A673 (cell line): ENCODE data around the gene SPRYD7. TPM values are rescaled to one million over a fixed set of nuclear protein-coding genes. Genes with fewer than 3 reads are reported as not detected.

Experiments used
- BruUV-seq: library from RNA; stranded (reverse); fragments of 400-500 nt; replicated peaks from 2 replicates; lab custom pipeline; 2021; lab: Mats Ljungman, UMichigan
- CTCF ChIA-PET: fragments of 300-600 bp; sonication (Branson Sonifier 250); formaldehyde crosslinking; loops from one replicate; lab custom pipeline; 2022; ENCODE audit warnings: antibody characterized with exemption; lab: Charles Lee
- POLR2A ChIA-PET: fragments of 300-600 bp; sonication (Branson Sonifier 250); formaldehyde crosslinking; loops from one replicate; lab custom pipeline; 2022; ENCODE audit warnings: antibody characterized with exemption; ENCODE audit not compliant: low non-redundant PET; lab: Charles Lee
- DNase-seq: peaks from one replicate; pipeline ENCODE4 v3.0.0-alpha.2; 2015; ENCODE audit warnings: low spot score
- H3K27ac ChIP-seq: fragments of 200-600 bp; sonication (generic); 2 replicates; pipeline ENCODE4 v1.5.1; 2016; ENCODE audit warnings: mixed run types, low read depth, mild to moderate bottlenecking, mixed read lengths, antibody characterized with exemption, low read length; ENCODE audit not compliant: poor library complexity, severe bottlenecking
- H3K27me3 ChIP-seq: fragments of 200-600 bp; sonication (generic); replicated peaks from 2 replicates; pipeline ENCODE4 v1.6.1; 2017; ENCODE audit warnings: mixed run types, low read depth, mild to moderate bottlenecking, mixed read lengths, antibody characterized with exemption, low read length; ENCODE audit not compliant: insufficient read depth, poor library complexity
- H3K36me3 ChIP-seq: fragments of 200-600 bp; sonication (generic); 2 replicates; pipeline ENCODE4 v1.6.1; 2016; ENCODE audit warnings: mixed run types, mild to moderate bottlenecking, mixed read lengths, antibody characterized with exemption, low read length; ENCODE audit not compliant: insufficient read depth, poor library complexity, severe bottlenecking
- H3K4me1 ChIP-seq: fragments of 200-600 bp; sonication (generic); 2 replicates; pipeline ENCODE4 v1.6.1; 2017; ENCODE audit warnings: mixed run types, mild to moderate bottlenecking, mixed read lengths, antibody characterized with exemption, low read length; ENCODE audit not compliant: insufficient read depth, poor library complexity, severe bottlenecking
- H3K4me3 ChIP-seq: fragments of 200-600 bp; sonication (generic); 2 replicates; pipeline ENCODE4 v1.5.1; 2016; ENCODE audit warnings: low read depth, mixed run types, mild to moderate bottlenecking, mixed read lengths, low read length; ENCODE audit not compliant: poor library complexity, severe bottlenecking
- H3K9me3 ChIP-seq: fragments of 200-600 bp; sonication (generic); 2 replicates; pipeline ENCODE4 v1.6.1; 2016; ENCODE audit warnings: mixed run types, low read depth, mild to moderate bottlenecking, mixed read lengths, antibody characterized with exemption, low read length; ENCODE audit not compliant: poor library complexity, severe bottlenecking
- EZH2 ChIP-seq: fragments of 200-600 bp; sonication (generic); IDR thresholded peaks from 2 replicates; pipeline ENCODE4 v1.6.1; 2017; ENCODE audit warnings: borderline replicate concordance, low read depth, mild to moderate bottlenecking, mixed read lengths, antibody characterized with exemption, low read length; ENCODE audit not compliant: poor library complexity, severe bottlenecking
- intact Hi-C: fragments of 100-400 bp; cut with micrococcal nuclease; formaldehyde crosslinking; loops from one replicate; pipeline ENCODE4 v1.10.0; 2022; ENCODE audit not compliant: unreplicated experiment
- total RNA-seq: library from RNA; stranded (reverse); gene quantifications from 2 replicates; pipeline ENCODE4 v1.2.3, GENCODE V29; 2021
- TF ChIP-seq, protein P1 (sequence below): fragments of 300-800, 200-600 bp; sonication (generic); conservative IDR thresholded peaks from 2 replicates; pipeline ENCODE4 v1.5.1; 2017; ENCODE audit warnings: low read depth, mild to moderate bottlenecking, antibody characterized with exemption, low read length, moderate library complexity, mixed read lengths

The SPRYD7 gene
- total RNA-seq, 1 experiment from 2014 or later, result 2.9 TPM

DNA sequence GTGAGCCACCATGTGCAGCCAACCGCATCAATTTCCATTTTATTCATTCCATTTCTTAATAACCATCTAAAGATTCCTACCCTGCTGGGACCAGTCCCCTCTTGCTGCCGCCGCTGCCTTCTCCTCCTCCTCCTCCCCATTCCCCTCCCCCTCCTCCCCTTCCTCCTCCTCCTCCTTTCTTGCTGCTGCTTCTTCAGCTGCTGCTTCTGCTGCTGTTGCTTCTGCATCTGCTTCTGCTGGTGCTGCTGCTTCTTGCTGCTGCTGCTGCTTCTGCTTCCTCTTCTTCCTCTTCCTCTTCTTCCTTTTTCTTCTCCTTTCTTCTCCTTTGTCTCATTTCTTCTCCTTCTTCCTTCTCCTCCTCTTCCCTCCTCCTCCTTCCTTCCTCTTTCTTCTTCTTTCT is 20.0 kb upstream of the SPRYD7 start:
- no peak overlapping the region for H3K4me3 ChIP-seq
- no peak overlapping the region for H3K27ac ChIP-seq
- H3K36me3 ChIP-seq, result no peaks in the 10 kb centered on the region
- H3K27me3 ChIP-seq, result no peaks in the 10 kb centered on the region
- TF ChIP-seq, protein P1, sequence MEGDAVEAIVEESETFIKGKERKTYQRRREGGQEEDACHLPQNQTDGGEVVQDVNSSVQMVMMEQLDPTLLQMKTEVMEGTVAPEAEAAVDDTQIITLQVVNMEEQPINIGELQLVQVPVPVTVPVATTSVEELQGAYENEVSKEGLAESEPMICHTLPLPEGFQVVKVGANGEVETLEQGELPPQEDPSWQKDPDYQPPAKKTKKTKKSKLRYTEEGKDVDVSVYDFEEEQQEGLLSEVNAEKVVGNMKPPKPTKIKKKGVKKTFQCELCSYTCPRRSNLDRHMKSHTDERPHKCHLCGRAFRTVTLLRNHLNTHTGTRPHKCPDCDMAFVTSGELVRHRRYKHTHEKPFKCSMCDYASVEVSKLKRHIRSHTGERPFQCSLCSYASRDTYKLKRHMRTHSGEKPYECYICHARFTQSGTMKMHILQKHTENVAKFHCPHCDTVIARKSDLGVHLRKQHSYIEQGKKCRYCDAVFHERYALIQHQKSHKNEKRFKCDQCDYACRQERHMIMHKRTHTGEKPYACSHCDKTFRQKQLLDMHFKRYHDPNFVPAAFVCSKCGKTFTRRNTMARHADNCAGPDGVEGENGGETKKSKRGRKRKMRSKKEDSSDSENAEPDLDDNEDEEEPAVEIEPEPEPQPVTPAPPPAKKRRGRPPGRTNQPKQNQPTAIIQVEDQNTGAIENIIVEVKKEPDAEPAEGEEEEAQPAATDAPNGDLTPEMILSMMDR, result no peak
- TF ChIP-seq EZH2, result no peak
- ChIA-PET CTCF (no interaction called here), POLR2A (no interaction called here)
- no peaks in the 10 kb centered on the region for H3K4me1 ChIP-seq
- intact Hi-C loops, result no loop called here
- H3K9me3 ChIP-seq, result peaks cover 4% of the 10 kb centered on the region
- BruUV-seq, result no TSS peak
- DNase-seq, result no peak

- BruUV-seq, result no TSS peak
- H3K36me3 ChIP-seq, result no peaks in the 10 kb centered on the region
- no peaks in the 10 kb centered on the region for H3K27me3 ChIP-seq
- H3K27ac ChIP-seq, result no peak overlapping the region
- H3K4me3 ChIP-seq, result no peak overlapping the region
- no peaks in the 10 kb centered on the region for H3K4me1 ChIP-seq
- H3K9me3 ChIP-seq, result peaks cover 4% of the 10 kb centered on the region
- intact Hi-C loops, result no loop called here
- DNase-seq, result no peak
- POLR2A ChIA-PET, result no interaction called here
- TF ChIP-seq, protein P1, result no peak
- CTCF ChIA-PET, result no interaction called here
Measured at GRCh38 chr13:49954674-49955455, 18.7 kb upstream of the SPRYD7 start.

DNA sequence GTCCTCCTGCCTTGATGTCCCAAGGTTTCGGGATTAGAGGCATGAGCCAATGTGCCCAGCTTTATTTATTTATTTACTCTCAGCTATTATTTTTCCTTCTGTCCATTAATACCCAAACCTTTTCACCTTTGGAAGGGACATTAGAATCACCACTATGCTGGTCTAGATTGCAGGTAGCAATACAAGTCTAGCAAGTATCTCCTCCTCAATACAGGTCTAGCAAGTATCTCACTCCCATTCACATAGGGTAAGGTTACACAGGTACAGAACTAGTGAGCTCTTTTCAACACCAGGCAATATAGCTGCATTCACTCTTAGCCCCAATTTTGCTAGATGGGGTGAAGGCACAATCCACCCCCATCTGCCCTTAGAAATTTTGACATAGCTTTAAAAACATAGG is 17.4 kb upstream of the SPRYD7 start:
- intact Hi-C loops, result no loop called here
- Histone ChIP-seq H3K4me1 (no peaks in the 10 kb centered on the region), H3K9me3 (no peaks in the 10 kb centered on the region), H3K27ac (no peak overlapping the region), H3K36me3 (no peaks in the 10 kb centered on the region), H3K27me3 (no peaks in the 10 kb centered on the region), H3K4me3 (no peak overlapping the region)
- ChIA-PET CTCF (no interaction called here), POLR2A (no interaction called here)
- BruUV-seq, result no TSS peak
- no peak for DNase-seq
- TF ChIP-seq, protein P1, result no peak
- TF ChIP-seq EZH2, result no peak
